ENCODE data around the gene MED14. TPM values are rescaled to one million over a fixed set of nuclear protein-coding genes. Genes with fewer than 3 reads are reported as not detected.

The MED14 gene
- total and polyA plus RNA-seq, 10 donors, result 6.9 to 63.9 (median 47.0) TPM

GRCh38 chrX:40755291-40756249 is 20.2 kb upstream of the MED14 start:
- no peak overlapping the region for H3K4me3 ChIP-seq
- intact Hi-C loops (cut with DNase I; ENCODE audit: low total_unique reads), result no loop called here
- no peak overlapping the region for H3K27ac ChIP-seq
- 62 to 87% (median 83%) methylated on average over 6 to 7 of the region's 7 CpGs; no CpG with 5 or more reads in 1 of the 5 donors for WGBS, 5 donors
- no peak for DNase-seq
- no peaks in the 10 kb centered on the region for H3K4me1 ChIP-seq
- H3K36me3 ChIP-seq, result no peaks in the 10 kb centered on the region
- H3K27me3 ChIP-seq (replicated peaks in 1 of 7), result peaks cover 0 to 13% (median 0%) of the 10 kb centered on the region in 7 donors
- TF ChIP-seq POLR2A (IDR thresholded peaks at IDR 0.05), result no peak
- no peak for TF ChIP-seq CTCF (IDR thresholded peaks at IDR 0.05 in 8 of 11, conservative IDR thresholded peaks at IDR 0.05 in 3 of 11)
- TF ChIP-seq POLR2AphosphoS5 (IDR thresholded peaks at IDR 0.05), result no peak
- peaks cover 0 to 10% (median 0%) of the 10 kb centered on the region in 8 donors for H3K9me3 ChIP-seq

GRCh38 chrX:40749681-40750494 is 14.5 kb upstream of the MED14 start:
- H3K27me3 ChIP-seq (replicated peaks in 1 of 7), result peaks cover 0 to 8% (median 0%) of the 10 kb centered on the region in 7 donors
- TF ChIP-seq CTCF (IDR thresholded peaks at IDR 0.05 in 8 of 11, conservative IDR thresholded peaks at IDR 0.05 in 3 of 11) (no peak), POLR2AphosphoS5 (IDR thresholded peaks at IDR 0.05) (no peak), POLR2A (IDR thresholded peaks at IDR 0.05) (no peak)
- H3K4me1 ChIP-seq, result peaks cover 0 to 18% (median 12%) of the 10 kb centered on the region in 6 donors
- WGBS, 5 donors, result 23 to 48% (median 35%) methylated on average over 4 of the region's 4 CpGs
- DNase-seq, result no peak
- peaks cover 0 to 10% (median 0%) of the 10 kb centered on the region in 8 donors for H3K9me3 ChIP-seq
- peak overlapping the region in 6 of 8 donors; percentile 21 to 66 (median 52) for H3K27ac ChIP-seq
- peak overlapping the region in 1 of 8 donors; percentile 7 for H3K4me3 ChIP-seq
- intact Hi-C loops (cut with DNase I; ENCODE audit: low total_unique reads), result no loop called here
- H3K36me3 ChIP-seq, result no peaks in the 10 kb centered on the region

- intact Hi-C loops (cut with DNase I; ENCODE audit: low total_unique reads), result no loop called here
- no peak for TF ChIP-seq POLR2AphosphoS5 (IDR thresholded peaks at IDR 0.05)
- TF ChIP-seq POLR2A (IDR thresholded peaks at IDR 0.05), result no peak
- no peak for TF ChIP-seq CTCF (IDR thresholded peaks at IDR 0.05 in 8 of 11, conservative IDR thresholded peaks at IDR 0.05 in 3 of 11)
- DNase-seq, result no peak
- 24 to 43% (median 28%) methylated on average over 1 of the region's 1 CpG for WGBS, 5 donors
- Histone ChIP-seq H3K27me3 (replicated peaks in 1 of 7) (peaks cover 0 to 8% (median 0%) of the 10 kb centered on the region in 7 donors), H3K9me3 (peaks cover 0 to 10% (median 0%) of the 10 kb centered on the region in 8 donors), H3K36me3 (no peaks in the 10 kb centered on the region), H3K4me1 (peaks cover 0 to 18% (median 12%) of the 10 kb centered on the region in 6 donors), H3K4me3 (no peak overlapping the region), H3K27ac (peak overlapping the region in 5 of 8 donors; percentile 21 to 66 (median 53))
Measured at GRCh38 chrX:40748977-40749376, 13.6 kb upstream of the MED14 start.

All from spleen (tissue), 11 donors.